Measurements from ENCODE around the gene BORCS6.
A peak's percentile ranks its signal among the peaks of the same experiment; 100 is the strongest.

Gene BORCS6

DNA sequence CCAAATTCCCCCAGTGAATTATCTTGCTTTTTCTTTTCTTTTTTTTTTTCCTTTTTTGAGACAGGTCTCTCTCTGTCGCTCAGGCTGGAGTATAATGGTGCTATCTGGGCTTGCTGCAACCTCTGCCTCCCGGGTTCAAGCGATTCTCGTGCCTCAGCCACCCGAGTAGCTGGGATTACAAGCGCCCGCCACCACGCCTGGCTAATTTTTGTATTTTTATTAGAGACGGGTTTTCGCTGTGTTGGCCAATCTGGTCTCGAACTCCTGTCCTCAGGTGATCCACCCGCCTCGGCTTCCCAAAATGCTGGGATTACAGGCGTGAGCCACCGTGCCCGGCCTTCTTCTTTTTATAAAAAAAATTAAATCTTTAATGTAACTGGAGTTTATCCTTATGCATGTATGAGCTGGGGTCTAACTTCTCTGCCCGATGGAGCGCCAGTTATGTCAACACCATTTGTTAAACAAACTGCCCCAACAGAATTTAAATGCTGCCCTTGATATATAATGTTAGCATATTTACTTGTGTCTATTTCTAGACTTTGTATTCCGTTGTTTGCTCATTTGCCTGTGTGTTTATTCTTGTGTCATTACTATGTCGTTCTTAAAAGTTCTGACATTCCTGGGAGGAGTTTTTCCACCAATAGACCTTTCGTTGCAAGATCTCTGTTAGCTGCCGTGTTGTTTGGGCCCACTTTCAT is 20.9 kb upstream of the BORCS6 start:
- DNase-seq (ENCODE audit: low spot score) = no peak

DNA sequence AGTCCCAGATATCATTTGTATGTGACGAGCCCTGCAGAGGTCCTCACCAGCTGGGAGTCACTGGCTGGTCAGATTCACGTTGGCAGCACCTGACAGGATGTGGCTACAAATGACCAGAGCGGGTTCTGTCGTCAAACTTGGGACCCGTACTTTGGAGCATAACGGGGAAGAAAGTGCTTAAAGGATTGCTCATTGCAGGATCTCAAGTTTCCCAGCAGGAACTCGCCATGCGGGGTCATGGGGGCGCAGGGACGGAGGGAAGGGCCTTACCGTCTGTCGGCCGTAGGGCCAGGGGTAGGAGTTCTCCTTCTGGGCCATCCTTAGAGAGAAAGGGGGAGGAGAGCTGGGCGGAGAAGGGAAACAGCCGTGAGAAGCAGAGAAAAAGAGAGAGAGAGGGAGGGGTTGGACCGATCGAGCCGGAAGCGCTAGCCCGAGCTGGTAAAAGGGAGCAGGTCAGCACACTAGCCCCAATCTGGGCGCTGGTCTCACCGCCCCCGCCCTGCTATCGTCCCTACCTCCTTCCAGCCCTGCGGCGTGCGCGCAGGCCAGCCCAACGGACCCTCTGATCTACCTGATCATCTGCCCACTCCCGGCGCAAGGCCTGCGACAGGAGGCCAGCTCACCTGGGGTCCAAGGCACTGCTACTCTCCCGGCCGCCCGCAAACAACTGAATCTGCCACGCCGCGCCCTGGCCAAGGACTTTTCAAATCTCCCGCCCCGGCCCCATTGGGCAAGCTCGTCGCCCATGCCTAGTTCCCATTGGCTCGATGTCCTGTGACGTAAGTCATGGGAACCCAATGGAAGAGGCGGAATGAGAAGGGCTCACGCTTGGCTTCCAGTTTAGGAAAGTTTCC is 20.2 kb upstream of the BORCS6 start, which contains the start of gene AURKB:
AURKB (minus strand) TSS at position 669 of the 854 bp plus-strand sequence; CDS start at position 318, 351 bp downstream.
- peak; percentile 89 for DNase-seq (ENCODE audit: low spot score)

DNA sequence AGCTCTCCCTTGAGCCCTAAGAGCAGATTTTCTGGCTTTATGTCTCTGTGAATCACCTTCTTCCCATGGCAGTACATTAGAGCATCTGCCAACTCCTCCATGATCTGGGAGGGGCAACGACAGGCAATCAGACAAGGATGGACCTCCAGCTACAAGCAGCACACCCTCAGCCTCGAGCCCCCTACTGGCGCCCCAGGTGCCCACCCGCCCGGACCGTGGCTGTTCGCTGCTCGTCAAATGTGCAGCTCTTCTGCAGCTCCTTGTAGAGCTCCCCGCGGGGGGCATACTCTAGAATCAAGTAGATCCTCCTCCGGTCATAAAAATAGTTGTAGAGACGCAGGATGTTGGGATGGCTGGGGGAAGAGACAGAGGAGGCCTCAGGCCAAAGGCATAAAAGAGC is 16.6 kb upstream of the BORCS6 start:
- no peak for DNase-seq (ENCODE audit: low spot score)

DNA sequence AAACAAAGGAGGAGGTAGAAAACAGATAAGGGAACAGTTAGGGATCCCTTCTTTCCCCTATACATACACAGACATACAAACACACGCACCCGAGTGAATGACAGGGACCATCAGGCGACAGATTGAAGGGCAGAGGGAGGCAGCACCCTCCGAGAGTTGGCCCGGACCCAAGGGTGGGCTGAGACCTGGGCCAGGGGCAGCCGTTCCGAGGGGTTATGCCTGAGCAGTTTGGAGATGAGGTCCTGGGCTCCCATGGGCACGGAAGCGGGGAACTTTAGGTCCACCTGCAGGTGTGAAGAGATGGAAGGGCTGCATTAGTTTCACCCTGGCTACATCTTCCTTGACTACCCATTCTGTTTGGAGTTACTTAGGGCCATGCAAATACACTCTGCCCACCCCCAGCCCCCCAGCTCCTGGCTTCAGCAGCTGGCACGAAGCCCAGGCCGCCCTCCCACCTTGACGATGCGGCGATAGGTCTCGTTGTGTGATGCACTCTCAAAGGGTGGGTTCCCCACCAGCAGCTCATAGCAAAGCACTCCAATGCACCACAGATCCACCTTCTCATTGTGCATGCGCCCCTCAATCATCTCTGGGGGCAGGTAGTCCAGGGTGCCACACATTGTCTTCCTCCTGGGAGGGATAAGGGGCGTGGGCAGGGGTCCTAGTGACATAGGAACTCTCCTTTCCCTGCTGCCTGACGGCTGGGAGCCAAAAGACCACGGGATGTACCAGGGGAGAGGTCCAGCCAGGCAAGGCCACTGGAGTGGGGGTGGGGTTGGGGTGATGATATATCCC is 15.0 kb upstream of the BORCS6 start:
- DNase-seq (ENCODE audit: low spot score) = no peak

DNA sequence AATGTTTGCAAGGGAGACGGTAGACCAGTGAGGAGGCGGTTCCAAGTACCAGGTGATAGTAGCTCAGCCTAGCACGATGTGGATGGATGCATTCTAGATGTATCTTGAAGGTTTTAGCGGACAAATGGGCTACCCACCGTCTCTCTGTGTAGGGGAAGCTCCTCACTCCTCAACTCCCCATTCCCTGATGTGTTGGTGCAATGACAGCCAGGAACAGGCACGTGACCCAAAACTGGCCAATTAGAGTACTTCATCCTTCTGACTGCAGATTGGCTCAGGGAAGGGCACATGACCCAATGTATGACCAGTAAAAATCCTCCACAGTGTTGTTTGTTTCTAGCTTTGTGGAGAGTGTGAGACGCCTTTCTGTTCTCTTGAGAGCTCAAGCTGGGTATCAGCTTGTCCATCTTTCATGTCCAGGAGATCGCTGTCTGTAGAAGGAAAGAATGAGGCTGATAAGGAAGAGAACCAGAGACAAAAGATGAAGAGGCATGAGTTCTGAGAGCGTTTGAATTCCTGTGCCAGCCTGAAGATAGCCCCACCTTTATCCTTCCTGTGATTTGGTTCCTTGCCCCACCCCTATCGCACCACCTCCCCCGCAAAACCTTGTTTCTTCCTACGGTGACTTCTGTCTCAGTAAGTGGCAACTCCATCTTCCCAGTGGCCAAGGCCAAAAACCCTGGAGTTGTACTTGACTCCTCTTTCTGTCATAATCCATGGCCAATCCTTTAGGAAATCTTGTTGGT is 2.3 kb upstream of the BORCS6 start:
- no peak for DNase-seq (ENCODE audit: low spot score)

DNA sequence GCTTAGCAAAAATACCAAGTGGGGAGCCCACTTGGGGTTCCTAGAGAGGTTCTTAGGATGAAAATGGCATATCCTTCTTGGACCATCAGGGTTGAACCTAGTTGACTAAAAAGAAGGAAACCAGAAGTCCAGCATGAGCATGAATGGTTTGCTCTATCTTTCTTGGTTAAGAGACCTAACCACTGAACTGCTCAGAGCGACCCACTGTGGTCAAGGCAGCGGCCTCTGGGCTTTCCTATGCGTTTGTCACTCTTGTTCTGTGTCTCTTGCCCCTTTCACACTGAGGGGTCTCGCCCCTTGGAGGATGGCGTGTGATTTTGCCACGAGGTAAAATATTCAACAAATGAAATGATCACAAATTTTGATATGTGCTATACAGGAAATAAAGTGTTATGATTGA is 526 bp upstream of the BORCS6 start:
- DNase-seq (ENCODE audit: low spot score) = no peak

DNA sequence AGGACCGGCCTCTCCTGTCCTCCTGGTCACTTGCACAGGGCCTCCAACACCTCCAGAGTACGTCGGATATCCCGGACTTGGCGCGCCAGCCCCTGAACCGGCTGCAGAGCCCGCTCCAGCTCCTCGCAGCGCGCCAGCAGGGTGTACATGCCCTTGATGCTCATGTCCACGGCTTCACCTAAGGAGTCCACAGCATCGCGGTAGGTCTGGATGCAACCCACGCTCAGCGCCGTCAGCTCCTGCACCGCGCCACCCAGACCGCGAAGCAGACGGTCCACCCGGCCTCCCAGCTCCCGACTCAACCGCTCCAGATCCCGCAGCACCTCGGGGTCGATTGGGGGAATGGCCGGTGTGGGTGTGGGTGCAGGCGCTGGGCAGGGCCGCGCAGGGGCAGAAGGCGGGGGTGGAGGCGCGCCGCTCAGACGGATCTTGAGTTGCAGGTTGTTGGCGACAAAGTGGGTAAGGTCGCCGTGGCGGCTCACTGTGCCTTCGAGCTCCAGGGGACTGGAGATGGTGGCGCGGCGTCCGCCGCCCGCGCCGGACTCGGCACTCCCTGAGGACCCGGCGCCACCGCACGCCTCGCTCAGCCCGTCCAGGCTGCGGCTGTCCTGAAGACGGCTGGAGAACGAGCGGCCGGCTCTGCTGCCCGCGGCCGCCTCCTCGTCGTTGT is 804 bp downstream of the BORCS6 start:
- no peak for DNase-seq (ENCODE audit: low spot score)

DNA sequence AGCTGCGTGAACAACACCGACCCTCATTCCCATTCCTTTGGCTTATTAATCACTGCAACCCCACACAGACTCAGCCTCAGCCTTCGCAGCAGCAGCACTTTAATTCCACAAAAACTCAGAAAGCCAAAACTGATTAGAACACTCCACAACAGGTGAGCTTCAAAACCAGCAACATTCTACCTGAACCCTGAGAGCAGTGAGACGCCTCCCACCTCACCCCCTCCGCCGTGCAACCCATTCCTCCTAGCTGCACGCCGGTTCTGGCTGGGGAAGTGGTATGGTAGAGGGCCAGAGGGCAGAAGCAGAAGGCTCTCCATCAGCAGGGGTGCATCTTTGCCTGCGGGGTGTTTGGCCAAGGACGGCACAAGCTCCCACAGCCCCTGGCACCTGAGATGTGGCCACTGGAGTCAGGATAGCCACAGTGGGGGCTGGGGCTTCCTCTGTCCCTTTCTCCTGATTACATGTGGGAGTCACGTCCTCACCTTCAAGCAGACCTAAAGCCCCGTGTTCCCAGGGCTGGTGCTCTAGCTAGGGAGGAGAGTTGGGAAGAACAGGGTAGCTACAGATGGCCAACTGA is 1.6 kb downstream of the BORCS6 start:
- DNase-seq (ENCODE audit: low spot score) = no peak

DNA sequence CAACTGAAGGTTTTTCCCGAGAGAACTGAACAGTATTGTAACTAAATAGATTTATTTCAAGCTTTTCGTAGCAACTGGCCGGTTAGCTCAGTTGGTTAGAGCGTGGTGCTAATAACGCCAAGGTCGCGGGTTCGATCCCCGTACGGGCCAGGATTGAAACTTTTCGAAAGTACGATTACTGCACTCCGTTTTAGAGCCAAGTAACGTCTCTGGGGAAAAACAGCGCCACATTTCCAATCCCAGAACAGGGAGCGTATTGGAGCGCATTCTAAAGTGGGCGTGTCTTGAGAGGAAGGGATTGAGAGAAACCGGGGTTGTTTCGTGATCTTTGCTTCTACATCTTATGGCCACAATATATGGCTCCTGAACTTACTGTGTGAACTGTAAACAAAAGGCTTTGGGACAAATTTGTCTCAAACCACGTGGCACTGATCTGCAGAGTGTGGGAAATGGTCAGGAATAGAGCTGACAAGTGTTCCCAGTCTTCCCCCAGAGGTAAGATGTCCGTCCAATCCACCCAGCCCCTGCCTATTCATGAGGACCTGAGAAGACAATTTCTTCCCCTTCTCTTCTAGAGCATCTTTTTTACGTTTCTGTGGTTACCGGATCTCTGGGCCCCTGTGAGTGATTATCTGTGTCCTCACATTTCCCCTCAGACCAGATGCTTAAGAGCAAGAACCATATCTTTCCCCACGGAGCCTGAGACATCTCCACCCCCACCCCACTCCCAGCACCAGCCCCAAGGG is 2.3 kb downstream of the BORCS6 start:
- peak; percentile 53 for DNase-seq (ENCODE audit: low spot score)

DNA sequence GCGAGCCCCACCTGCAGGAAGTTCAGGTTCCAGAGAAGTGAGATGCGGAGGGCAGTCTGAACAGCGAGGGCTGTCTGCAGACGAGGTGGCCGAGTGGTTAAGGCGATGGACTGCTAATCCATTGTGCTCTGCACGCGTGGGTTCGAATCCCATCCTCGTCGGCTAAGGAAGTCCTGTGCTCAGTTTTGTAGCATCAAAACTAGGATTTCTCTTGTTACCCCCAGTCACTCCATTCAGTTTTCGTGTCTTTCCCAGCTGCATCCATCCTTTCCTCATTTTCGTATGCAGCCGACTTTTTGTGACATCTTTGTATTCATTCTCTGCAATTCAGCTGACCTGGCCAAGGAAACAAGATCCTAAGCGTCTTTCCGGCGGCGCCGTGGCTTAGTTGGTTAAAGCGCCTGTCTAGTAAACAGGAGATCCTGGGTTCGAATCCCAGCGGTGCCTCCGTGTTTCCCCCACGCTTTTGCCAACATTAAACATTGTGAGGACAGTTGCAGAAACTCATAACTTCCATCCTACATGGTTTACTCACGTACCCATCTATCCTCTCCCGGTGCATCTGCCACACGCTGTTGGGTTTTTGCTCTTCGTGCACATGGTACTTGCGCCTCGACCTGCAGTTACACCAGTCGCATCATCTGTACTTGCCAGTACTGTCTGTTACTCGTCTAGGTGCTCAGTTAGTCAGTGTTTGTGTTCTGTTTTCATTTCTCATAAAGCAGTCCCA is 3.0 kb downstream of the BORCS6 start:
- peak; percentile 57 for DNase-seq (ENCODE audit: low spot score)

DNA sequence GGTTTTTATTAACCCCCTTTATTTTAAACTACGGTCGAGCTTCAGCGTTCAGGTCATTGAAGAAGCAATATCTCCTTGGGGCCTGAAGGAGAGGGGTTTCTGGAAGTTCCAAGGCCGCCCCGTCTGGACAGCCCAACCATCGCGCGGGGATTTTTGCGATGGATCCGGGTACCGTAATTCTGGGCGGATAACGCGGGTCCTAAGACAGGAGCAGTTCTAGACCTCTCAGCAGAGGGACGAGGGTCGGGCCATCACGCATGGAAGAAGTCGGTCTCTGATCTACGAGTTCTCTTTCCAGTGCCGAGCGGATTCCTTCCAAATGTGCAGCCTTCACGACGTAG is 3.6 kb downstream of the BORCS6 start:
- no peak for DNase-seq (ENCODE audit: low spot score)

DNA sequence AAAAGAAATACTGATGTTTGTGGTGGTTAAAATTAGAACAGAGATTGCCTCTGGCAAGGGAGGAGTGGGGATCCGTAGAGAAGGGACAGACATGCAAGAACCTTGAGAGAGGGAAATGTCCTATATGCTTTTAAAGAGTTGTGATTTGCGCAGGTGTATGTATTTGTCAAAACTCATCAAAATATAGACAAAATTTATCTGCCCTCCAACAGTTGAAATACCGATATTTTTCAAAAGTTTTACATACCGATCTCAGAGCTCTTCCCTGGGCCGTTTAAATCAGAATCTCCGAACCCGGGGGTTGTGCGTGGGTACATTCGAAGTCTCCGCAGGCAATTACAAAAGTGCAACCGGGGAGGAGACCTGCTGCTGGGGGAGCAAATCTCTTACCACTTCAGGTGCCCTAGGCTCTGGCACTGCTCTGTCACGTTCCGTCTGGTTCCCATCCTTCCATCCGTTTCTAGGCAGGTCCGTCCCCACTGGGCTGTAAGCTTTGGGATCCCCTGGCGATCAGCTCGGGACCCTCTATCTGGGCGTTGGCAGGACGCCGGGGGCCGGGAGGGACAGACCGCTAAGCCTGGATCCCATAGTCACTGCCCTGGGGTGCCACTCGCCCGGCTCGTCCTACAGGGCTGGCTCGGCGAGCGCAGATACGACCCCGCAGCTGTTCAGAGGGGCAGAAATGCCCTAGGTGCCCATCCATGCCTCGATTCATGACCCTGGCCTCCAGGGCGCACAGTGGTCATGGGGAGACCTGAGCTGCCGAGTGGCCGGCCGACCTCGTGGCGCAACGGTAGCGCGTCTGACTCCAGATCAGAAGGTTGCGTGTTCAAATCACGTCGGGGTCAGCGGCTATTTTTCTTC is 4.2 kb downstream of the BORCS6 start:
- DNase-seq (ENCODE audit: low spot score) = peak; percentile 59

DNA sequence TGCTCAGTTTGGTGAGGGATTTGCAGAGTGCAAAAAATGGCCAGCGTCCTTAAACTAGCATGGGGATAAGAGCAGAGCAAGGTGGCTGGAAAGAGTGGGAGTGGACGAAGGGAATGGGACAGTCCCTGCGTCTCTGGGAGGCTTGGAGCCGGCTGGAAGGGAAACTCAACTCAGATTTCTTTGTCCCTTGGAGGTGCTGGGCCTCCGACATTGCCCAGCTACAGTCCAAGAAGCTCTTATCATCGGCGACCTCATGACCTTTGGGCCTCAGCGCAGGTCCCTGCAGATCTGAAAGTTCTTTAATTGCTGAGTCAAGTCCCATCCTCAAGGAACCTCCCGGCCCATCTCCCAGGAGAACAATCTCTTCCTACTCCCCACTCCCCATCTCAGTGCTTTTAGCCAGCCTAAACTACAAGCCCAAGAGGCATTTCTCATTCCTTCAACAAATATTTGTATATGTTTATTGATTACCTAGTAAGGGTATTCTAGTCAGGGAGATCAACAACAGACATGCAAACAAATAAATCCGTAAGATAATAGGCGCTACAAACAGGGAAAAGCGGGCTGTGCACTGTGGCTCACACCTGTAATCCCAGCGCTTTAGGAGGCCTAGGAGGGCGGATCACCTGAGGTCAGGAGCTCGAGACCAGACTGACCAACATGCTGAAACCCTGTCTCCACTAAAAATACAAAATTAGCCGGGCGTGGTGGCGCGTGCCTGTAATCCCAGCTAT is 12.8 kb downstream of the BORCS6 start:
- DNase-seq (ENCODE audit: low spot score) = no peak

DNA sequence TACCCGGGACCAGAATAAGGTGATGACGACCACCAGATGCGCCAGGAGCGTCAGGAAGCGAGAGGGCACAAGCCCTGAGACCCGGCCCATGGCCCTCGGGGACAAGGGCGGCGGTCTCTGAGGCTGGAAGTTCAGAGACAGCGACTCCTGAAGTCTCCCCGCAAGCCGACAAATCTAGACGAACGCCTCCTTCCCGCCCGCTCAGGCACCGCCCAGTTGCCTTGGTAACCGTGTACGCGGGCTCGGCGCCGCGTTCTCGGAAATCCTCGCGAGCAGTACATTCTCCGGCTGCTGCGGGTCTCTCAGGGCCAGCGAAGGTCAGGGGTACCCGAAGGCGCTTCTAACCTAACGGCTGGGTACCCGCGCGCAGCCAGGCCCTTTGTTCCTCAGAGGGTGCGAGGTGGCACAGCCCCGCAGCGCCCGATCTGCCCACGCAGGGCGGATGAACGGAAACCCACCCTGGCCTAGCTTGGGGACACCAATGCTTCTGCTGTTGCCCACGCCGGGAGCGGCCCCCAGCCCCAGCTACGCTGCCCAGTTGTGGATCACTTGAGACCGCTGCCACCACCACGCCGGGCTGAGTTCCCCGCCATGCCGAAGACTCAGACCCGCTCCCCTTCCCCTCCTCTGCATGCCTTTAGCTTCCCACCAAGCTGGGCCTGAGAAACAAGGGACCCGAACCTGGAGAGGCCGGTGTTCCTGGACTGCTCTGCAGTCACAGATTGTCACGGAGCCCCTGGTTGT is 13.6 kb downstream of the BORCS6 start, which contains the start of gene TMEM107:
TMEM107 (minus strand) TSS at position 184 of the 744 bp plus-strand sequence; CDS start at position 90, 94 bp downstream.
- DNase-seq (ENCODE audit: low spot score) = peak; percentile 80

DNA sequence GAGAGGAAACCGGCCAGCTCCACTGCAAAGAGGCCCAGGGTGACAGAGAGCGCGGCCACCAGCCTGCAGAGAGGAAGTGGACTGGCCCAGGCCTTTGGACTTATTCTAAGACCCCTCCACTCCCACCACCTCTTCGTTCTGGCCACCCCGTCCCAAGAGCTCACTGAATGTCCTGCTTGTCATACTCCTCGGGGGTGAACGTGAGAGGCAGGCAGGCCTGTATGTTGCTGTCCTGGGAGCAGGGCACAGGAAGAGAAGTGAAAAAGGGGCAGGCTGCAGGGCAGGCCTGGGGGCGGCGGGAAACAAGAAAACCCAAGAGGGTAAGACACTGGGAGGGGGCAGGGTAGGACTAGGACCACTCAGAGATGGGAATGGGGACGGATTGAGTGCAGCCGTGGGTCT is 14.2 kb downstream of the BORCS6 start:
- DNase-seq (ENCODE audit: low spot score) = no peak

DNA sequence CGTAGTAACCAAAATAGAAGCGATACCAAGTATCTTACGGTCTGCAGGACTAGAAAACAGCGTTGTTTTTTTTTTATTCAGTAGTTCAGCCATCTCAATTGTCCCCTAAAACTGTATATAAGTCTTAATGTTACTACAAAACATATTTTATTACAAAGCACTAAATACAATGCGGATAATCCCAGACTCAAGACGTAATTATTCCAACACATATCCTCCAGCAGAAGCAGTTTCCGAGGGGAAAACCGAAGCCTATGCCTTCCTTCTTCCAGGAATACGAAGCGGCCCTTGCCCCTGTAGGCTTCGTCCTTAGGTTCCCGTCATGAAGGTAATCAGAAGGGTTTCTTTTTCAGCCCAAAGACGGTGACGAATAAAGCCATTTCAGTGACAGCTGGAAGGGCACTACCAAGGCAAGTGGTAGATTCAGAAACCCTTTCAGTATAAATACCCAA is 16.1 kb downstream of the BORCS6 start:
- DNase-seq (ENCODE audit: low spot score) = no peak
